ENCODE measurements around the gene H2AZ1.

DNA sequence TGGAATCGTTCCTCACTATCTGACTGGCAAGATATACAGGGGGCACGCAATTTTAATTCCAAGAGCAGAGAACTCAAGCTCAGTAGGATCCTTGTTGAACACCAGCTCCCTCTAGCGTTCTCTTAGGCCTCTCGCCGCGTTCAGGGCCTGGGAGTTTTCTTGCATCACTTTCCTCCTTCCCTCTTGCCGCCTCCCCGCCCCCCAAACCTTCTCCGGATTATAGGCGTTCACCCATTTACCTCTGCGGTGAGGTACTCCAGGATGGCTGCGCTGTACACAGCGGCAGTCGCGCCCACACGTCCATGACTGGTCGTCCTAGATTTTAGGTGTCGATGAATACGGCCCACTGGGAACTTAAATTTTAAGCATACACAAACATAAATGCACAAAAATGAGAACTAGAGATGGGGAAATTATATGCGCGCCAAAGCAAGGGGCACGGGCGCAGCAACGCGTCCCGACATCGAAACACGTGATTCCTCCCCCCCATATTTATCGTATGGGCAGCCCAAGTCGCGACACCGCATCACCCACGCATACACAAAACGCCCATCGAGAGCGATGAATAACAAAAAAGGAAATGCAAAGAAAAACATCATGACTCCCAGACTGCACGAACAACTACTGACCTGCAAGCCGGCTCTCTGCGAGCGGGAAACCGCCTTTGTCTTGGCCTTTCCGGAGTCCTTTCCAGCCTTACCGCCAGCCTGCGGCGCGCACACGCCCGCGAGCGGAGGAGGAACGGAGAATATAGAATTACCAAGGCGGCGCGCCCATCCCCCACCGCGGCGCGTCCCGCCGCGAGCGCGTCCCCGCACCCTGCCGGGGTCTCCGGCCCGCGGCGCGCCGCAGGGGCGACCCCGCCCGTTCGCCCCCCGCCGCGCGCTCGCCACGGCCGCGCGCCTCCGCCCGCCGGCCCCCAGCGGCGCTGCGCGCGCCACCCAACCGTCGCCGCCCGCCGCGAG lies 759 bp downstream of the H2AZ1 start:
- TF ChIP-seq, protein P1, sequence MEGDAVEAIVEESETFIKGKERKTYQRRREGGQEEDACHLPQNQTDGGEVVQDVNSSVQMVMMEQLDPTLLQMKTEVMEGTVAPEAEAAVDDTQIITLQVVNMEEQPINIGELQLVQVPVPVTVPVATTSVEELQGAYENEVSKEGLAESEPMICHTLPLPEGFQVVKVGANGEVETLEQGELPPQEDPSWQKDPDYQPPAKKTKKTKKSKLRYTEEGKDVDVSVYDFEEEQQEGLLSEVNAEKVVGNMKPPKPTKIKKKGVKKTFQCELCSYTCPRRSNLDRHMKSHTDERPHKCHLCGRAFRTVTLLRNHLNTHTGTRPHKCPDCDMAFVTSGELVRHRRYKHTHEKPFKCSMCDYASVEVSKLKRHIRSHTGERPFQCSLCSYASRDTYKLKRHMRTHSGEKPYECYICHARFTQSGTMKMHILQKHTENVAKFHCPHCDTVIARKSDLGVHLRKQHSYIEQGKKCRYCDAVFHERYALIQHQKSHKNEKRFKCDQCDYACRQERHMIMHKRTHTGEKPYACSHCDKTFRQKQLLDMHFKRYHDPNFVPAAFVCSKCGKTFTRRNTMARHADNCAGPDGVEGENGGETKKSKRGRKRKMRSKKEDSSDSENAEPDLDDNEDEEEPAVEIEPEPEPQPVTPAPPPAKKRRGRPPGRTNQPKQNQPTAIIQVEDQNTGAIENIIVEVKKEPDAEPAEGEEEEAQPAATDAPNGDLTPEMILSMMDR (IDR thresholded peaks at IDR 0.05) = peak; percentile 24 to 82 (median 70)
- no peak for TF ChIP-seq POLR2A (IDR thresholded peaks at IDR 0.05)
